Heart left ventricle (tissue), 13 donors: Measurements from ENCODE around the gene SCAMP1.

ENCODE experiments used
- CTCF ChIP-seq, 12 donors: fragments of 200-600 bp; sonication (generic) in 4 of 12; IDR thresholded peaks; one replicate each; pipeline versions ENCODE4 v1.5.0 to v1.8.0; 2018 to 2022; ENCODE audit warnings: antibody characterized with exemption in 12 of 12, mild to moderate bottlenecking in 5 of 12
- POLR2A ChIP-seq, 2 donors: fragments of 450-650 bp; IDR thresholded peaks; one replicate each; pipeline ENCODE4 v1.6.1; 2017; ENCODE audit warnings: antibody characterized with exemption in 2 of 2, mild to moderate bottlenecking in 2 of 2, moderate library complexity in 2 of 2
- donor health status: ischemic (EF 13 %, LVEDD 7.1; RV severe dilation, severe dysfunction).
- donor health status: DM: no; HTN: yes; CAD: no.
- donor health status: DM: no; HTN: no; CAD: no.
- donor health status: ischemic (EF 25% LVEDD 6.9; RV normal size, moderate dysfunction).
- donor health status: ischemic (EF 25% LVEDD 5.7; RV mildly dilated, moderate dysfunction).
- donor health status: ischemic (EF 35%, LVEDD 5.7; RV mildly dilated, moderate dysfunction).
- donor health status: nonischemic (EF 11% LVEDD 7.7; RV severe dilation, severe dysfunction).
- donor health status: DM: yes; HTN: yes; CAD: no.
- donor health status: PGD.
- donor health status: ischemic (EF 29% LVEDD 5.4; RV normal size, mild dysfunction).
- donor health status: nonischemic (EF 23%, LVEDD 6.1; RV moderate dilation, normal function).

DNA sequence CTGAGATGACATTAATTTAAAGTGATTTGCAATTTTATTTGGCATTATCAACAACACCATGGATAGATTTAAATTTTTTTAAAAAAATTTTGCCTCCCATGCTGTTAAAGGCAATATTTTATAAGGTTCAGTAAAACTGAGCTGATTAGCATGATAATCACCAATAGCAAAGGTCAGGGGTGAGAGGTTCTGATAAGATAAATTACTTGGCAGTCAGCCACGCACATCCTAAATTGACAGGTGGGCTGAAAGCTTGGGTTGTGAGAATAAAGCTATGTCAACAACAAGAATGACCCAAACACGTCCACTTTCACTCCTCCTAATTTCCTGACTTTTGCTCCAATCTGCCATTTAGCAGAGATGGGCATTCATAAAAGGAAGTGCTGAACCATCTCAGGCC lies 161.0 kb downstream of the SCAMP1 start:
- TF ChIP-seq CTCF (IDR thresholded peaks at IDR 0.05) (no peak), POLR2A (IDR thresholded peaks at IDR 0.05) (no peak)
